GM12891 (cell line): ENCODE results near the gene SLCO3A1.

Source experiments
- POLR2A ChIP-seq: IDR thresholded peaks from 2 replicates; pipeline ENCODE4 v1.6.1; 2011; ENCODE audit warnings: low read depth, low read length, control low read depth
- POLR2AphosphoS5 ChIP-seq: IDR thresholded peaks from 2 replicates; pipeline ENCODE4 v1.6.1; 2011; ENCODE audit warnings: low read depth, low read length, control low read depth
- POU2F2 ChIP-seq: IDR thresholded peaks from 2 replicates; pipeline ENCODE4 v1.6.1; 2011; ENCODE audit warnings: low read depth, mild to moderate bottlenecking, control low read depth, low read length, moderate library complexity
- TAF1 ChIP-seq: IDR thresholded peaks from 2 replicates; pipeline ENCODE4 v1.6.1; 2011; ENCODE audit warnings: low read depth, low read length, control low read depth

DNA sequence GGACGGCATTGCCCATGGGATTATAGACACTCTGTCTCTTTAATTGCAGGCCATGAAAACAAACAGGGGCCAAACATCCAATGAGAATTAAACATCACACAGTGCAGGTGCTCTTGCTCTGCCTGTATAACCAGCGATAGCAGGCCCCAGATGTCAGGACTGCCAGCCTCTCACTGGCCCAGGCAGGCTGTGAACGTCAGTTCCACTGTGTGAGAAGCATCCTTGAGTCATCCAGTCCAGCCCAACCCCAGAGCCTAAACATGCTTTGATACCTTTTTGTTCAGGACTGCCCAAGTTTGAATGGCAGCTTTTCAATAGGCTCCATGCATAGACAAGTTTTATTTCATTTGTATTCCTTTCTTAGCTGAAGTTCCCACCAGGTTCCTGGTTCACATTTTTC, 189.8 kb downstream of the SLCO3A1 start:
- no peak for TF ChIP-seq POLR2A
- no peak for TF ChIP-seq POLR2AphosphoS5
- no peak for TF ChIP-seq POU2F2
- no peak for TF ChIP-seq TAF1
